ENCODE data around the gene ZNF888. TPM values are rescaled to one million over a fixed set of nuclear protein-coding genes. Genes with fewer than 3 reads are reported as not detected.
A peak's percentile ranks its signal among the peaks of the same experiment; 100 is the strongest.
"Not testable (repeated sequence)": the region's sequence is repeated elsewhere in the genome, so short reads cannot be mapped to it uniquely, and the experiment has no call there.

Gene ZNF888
- total RNA-seq, 2 experiments from 2014 or later: 5.9 to 6.9 TPM

DNA sequence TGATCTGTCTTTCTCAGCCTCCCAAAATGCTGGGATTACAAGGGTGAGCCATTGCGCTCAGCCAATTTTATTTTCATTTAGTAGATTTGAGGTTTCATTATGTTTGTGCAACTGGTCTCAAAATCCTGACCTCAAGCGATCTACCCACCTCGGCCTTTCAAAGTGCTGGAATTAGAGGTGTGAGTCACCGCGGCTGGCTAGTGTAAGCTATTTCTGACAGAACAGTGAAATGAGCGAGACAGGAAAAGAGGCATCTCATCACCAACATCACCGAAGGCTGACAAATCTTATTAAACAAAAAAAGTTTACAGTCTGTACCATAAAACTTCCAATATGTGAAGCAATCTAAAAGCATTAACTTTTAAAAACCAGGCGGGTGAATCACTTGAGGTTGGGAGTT is 12.2 kb upstream of the ZNF888 start:
- Mint-ChIP-seq H3K27me3 (no peaks in the 10 kb centered on the region), H3K4me1 (peaks cover 8% of the 10 kb centered on the region), H3K9me3 (peaks cover 43% of the 10 kb centered on the region), H3K4me3 (no peak overlapping the region), H3K36me3 (ENCODE audit: low read depth) (peaks cover 62% of the 10 kb centered on the region), H3K27ac (no peak overlapping the region)
- POLR2A ChIA-PET: no interaction called here
- CTCF ChIA-PET: no interaction called here
- no peak for DNase-seq

DNA sequence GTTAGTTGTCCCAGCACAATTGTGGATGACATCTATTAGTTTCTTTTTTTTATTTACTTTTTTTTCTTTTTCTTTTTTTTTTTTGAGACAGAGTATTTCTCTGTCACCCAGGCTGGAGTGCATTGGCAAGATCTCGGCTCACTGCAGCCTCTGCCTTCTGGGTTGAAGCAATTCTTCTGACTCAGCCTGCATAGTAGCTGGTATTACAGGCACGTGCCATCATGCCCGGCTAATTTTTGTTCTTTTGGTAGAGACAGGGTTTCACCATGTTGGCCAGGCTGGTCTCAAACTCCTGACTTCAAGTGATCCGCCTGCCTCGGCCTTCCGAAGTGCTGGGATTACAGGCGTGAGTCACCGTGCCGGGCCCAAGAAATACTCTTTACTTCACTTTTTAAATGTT is 1.4 kb upstream of the ZNF888 start:
- CTCF ChIA-PET, H3K27ac Mint-ChIP-seq, H3K4me3 Mint-ChIP-seq, DNase-seq, POLR2A ChIA-PET, H3K27me3 Mint-ChIP-seq: not testable (repeated sequence)
- Mint-ChIP-seq H3K36me3 (ENCODE audit: low read depth) (peaks cover 56% of the 10 kb centered on the region), H3K9me3 (peaks cover 27% of the 10 kb centered on the region), H3K4me1 (peaks cover 31% of the 10 kb centered on the region)

DNA sequence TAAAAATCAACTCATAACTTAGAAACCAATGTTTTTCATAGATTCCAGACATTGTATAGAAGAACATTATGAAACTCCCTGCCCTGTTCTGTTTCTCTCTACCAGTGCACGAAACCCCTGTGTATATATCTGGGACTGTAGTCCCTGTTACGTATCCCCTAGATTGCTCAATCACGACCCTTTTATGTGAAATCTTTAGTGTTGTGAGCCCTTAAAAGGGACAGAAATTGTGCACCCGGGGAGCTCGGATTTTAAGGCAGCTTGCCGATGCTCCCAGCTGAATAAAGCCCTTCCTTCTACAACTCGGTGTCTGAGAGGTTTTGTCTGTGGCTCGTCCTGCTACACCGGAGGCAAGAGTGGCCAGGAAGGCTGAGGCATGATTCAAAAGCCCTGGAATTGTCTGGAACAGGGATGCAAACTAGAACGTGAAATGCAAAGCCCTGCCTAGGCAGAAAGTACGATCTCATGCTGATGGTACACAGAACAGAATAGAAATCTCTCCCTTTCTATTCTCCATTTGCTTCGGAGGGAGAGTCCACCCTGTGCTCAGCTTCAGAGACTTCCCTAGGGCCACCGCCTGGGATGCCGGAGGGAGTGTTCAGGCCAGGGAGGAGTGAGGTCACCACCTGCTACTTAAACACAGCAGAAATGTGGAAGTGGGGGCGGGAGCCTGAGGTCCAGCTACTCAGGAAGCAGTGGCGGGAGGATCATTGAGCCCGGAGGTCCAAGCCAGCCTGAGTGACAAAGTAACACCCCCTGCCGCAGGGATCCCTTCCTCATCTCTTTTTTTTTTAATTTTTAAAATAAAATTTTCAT is 758 bp upstream of the ZNF888 start:
- POLR2A ChIA-PET: no interaction called here
- Mint-ChIP-seq H3K27me3 (no peaks in the 10 kb centered on the region), H3K9me3 (peaks cover 23% of the 10 kb centered on the region), H3K4me3 (peak overlapping the region; percentile 91), H3K36me3 (ENCODE audit: low read depth) (peaks cover 49% of the 10 kb centered on the region), H3K27ac (peak overlapping the region; percentile 91), H3K4me1 (peaks cover 31% of the 10 kb centered on the region)
- CTCF ChIA-PET: no interaction called here
- DNase-seq: no peak

- H3K4me3 Mint-ChIP-seq: no peak overlapping the region
- no peaks in the 10 kb centered on the region for H3K27me3 Mint-ChIP-seq
- peaks cover 11% of the 10 kb centered on the region for H3K9me3 Mint-ChIP-seq
- peak overlapping the region; percentile 21 for H3K27ac Mint-ChIP-seq
- ChIA-PET CTCF (no interaction called here), POLR2A (no interaction called here)
- no peak for DNase-seq
- peaks cover 65% of the 10 kb centered on the region for H3K36me3 Mint-ChIP-seq (ENCODE audit: low read depth)
- peaks cover 14% of the 10 kb centered on the region for H3K4me1 Mint-ChIP-seq
Measured at GRCh38 chr19:52917531-52917930, 5.7 kb downstream of the ZNF888 start.

GRCh38 chr19:52910648-52911047 is 12.6 kb downstream of the ZNF888 start:
- H3K4me1 Mint-ChIP-seq: no peaks in the 10 kb centered on the region
- H3K27me3 Mint-ChIP-seq: no peaks in the 10 kb centered on the region
- peaks cover 74% of the 10 kb centered on the region for H3K36me3 Mint-ChIP-seq (ENCODE audit: low read depth)
- no peak for DNase-seq
- POLR2A ChIA-PET: no interaction called here
- peaks cover 43% of the 10 kb centered on the region for H3K9me3 Mint-ChIP-seq
- no peak overlapping the region for H3K4me3 Mint-ChIP-seq
- CTCF ChIA-PET: no interaction called here
- H3K27ac Mint-ChIP-seq: no peak overlapping the region

DNA sequence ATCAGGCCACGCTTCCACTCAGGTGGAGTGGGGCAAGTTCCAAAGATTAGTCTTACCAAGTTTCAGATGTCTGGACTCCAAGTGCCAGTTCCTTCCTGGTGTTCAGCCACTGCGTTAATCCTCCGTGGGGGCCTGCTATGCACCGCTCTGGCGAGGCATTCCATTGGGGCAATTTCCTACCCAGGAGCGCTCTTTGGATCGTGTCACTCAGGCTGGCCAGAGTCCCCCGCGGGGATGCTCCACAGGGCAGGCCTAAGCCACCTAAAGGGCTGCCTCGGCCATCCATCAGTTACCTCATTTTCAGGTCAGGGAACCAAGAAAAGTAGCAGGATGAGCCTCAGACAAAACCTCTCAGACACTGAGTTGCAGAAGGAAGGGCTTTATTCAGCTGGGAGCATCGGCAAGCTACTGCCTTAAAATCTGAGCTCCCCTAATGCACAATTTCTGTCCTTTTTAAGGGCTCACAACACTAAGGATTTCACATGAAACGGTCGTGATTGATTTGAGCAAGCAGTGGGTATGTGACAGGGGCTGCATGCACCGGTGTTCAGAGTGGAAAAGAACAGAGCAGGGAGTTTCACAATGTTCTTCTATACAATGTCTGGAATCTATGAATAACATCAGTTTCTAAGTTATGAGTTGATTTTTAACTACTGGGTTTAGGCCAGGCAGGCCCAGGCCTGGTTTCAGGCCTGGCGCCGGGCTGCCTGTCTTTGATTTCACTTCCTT is 19.0 kb downstream of the ZNF888 start:
- H3K4me1 Mint-ChIP-seq, DNase-seq, CTCF ChIA-PET, H3K27ac Mint-ChIP-seq, H3K4me3 Mint-ChIP-seq, H3K27me3 Mint-ChIP-seq, POLR2A ChIA-PET: not testable (repeated sequence)
- Mint-ChIP-seq H3K9me3 (peaks cover 52% of the 10 kb centered on the region), H3K36me3 (ENCODE audit: low read depth) (peaks cover 41% of the 10 kb centered on the region)

GRCh38 chr19:52901842-52902241 is 21.4 kb downstream of the ZNF888 start:
- Mint-ChIP-seq H3K4me1 (peaks cover 8% of the 10 kb centered on the region), H3K27me3 (no peaks in the 10 kb centered on the region), H3K27ac (no peak overlapping the region), H3K4me3 (no peak overlapping the region), H3K36me3 (ENCODE audit: low read depth) (peaks cover 42% of the 10 kb centered on the region), H3K9me3 (peaks cover 43% of the 10 kb centered on the region)
- ChIA-PET POLR2A (no interaction called here), CTCF (no interaction called here)
- DNase-seq: no peak

DNA sequence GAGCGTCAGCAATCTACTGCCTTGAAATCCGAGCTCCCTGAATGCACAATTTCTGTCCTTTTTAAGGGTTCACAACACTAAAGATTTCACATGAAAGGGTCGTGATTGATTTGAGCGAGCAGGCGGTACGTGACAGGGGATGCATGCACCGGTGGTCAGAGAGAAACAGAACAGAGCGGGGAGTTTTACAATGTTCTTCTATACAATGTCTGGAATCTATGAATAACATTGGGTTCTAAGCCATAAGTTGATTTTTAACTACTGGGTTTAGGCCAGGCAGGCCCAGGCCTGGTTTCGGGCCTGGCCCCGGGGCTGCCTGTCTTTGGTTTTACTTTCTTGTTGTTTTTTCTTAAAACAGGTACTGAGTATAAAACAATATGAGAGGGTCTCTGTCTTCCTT is 24.6 kb downstream of the ZNF888 start:
- POLR2A ChIA-PET, H3K27me3 Mint-ChIP-seq, CTCF ChIA-PET, DNase-seq, H3K27ac Mint-ChIP-seq: not testable (repeated sequence)
- Mint-ChIP-seq H3K4me1 (peaks cover 12% of the 10 kb centered on the region), H3K36me3 (ENCODE audit: low read depth) (peaks cover 40% of the 10 kb centered on the region), H3K9me3 (peaks cover 32% of the 10 kb centered on the region), H3K4me3 (peak overlapping the region; percentile 1)

DNA sequence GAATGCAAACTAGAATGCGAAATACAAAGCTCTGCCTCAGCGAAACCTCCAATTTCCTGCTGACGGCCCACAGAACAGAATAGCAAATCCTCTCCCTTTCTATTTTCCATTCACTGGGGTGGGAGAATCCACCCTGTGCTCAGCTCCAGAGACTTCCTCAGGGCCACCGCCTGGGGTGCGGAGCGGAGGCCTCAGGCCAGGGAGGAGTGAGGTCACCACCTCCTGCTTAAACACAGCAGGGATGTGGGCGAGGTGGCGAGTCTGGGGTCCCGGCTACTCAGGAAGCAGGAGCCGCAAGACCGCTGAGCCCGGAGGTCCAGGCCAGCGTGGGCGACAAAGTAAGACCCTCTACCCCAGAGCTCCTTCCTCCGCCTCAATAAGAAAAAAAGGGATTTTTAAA is 25.1 kb downstream of the ZNF888 start:
- H3K36me3 Mint-ChIP-seq (ENCODE audit: low read depth): peaks cover 38% of the 10 kb centered on the region
- H3K4me3 Mint-ChIP-seq: peak overlapping the region; percentile 89
- no peaks in the 10 kb centered on the region for H3K27me3 Mint-ChIP-seq
- H3K9me3 Mint-ChIP-seq: peaks cover 27% of the 10 kb centered on the region
- H3K27ac Mint-ChIP-seq: no peak overlapping the region
- CTCF ChIA-PET: no interaction called here
- peaks cover 12% of the 10 kb centered on the region for H3K4me1 Mint-ChIP-seq
- POLR2A ChIA-PET: no interaction called here
- DNase-seq: no peak

GRCh38 chr19:52897138-52897935 is 25.9 kb downstream of the ZNF888 start, which contains the start of gene ZNF320:
Gene ZNF320 (minus strand): TSS chr19:52897635. CDS start chr19:52890255, 7,380 bp downstream.
- Mint-ChIP-seq H3K4me3 (peak within 1 kb of the TSS; percentile 89), H3K36me3 (ENCODE audit: low read depth) (peaks cover 46% of the 10 kb centered on the region)
- CTCF ChIA-PET: no interaction called here

DNA sequence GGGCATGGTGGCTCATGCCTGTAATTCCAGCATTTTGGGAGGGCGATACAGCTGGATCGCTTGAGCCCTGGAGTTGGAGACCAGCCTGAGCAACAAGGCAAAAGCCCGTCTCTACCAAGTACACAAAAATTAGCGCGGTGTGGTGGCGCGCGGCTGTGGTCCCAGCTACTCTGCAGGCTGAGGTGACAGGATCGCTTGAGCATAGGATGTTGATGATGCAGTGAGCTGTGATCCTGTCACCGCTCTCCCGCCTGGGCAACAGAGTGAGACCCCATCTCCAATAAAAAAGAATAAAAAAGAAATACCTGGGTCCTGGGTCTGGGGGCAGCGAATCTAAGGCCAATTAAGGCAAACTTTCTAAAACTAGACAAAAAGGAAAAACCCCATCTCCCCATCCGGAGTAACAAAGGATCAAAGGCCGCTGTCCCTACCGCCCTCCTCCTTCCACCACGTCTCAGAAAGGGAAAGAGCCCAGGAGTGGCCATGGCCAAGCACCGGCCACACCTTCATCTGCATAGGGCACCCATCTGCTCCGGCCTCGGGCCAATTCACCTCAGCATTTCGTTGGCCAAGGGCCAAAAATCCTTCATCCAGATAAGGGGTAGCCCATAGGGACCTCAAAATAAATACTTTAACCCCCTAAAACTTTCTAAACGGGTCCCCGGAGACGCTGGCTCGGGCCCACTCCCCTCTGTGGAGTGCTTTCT is 26.6 kb downstream of the ZNF888 start:
- H3K9me3 Mint-ChIP-seq: peaks cover 24% of the 10 kb centered on the region
- no peaks in the 10 kb centered on the region for H3K27me3 Mint-ChIP-seq
- DNase-seq: no peak
- ChIA-PET CTCF (no interaction called here), POLR2A (interaction anchor here (0.7 to 1.1 kb wide), 2 partner anchors 25 to 499 kb away, joined by 3 read pairs; partner anchors contain the start of gene ZNF765)
- peaks cover 50% of the 10 kb centered on the region for H3K36me3 Mint-ChIP-seq (ENCODE audit: low read depth)
- peak overlapping the region; percentile 83 for H3K27ac Mint-ChIP-seq
- H3K4me3 Mint-ChIP-seq: peak overlapping the region; percentile 89
- H3K4me1 Mint-ChIP-seq: peaks cover 12% of the 10 kb centered on the region

More at GRCh38 chr19:52897138-52897935, 25.9 kb downstream of the ZNF888 start, which contains the start of gene ZNF320:
- peaks cover 12% of the 10 kb centered on the region for H3K4me1 Mint-ChIP-seq
- H3K27me3 Mint-ChIP-seq: no peaks in the 10 kb centered on the region
- H3K9me3 Mint-ChIP-seq: peaks cover 27% of the 10 kb centered on the region
- peak; percentile 93 for DNase-seq
- POLR2A ChIA-PET: interaction anchor here (0.6 kb wide), 1 partner anchor 1240 kb away, joined by 3 read pairs; no protein-coding TSS in a partner anchor
- H3K27ac Mint-ChIP-seq: peak within 1 kb of the TSS; percentile 83

GRCh38 chr19:52891336-52891735 is 31.9 kb downstream of the ZNF888 start:
- peaks cover 77% of the 10 kb centered on the region for H3K36me3 Mint-ChIP-seq (ENCODE audit: low read depth)
- no peaks in the 10 kb centered on the region for H3K27me3 Mint-ChIP-seq
- CTCF ChIA-PET: no interaction called here
- peaks cover 38% of the 10 kb centered on the region for H3K9me3 Mint-ChIP-seq
- no peak for DNase-seq
- no peaks in the 10 kb centered on the region for H3K4me1 Mint-ChIP-seq
- POLR2A ChIA-PET: no interaction called here
- H3K27ac Mint-ChIP-seq: peak overlapping the region; percentile 6
- no peak overlapping the region for H3K4me3 Mint-ChIP-seq
